PC-9 (cell line): ENCODE measurements around the gene KRTAP4-4.

ENCODE experiments used
- EZH2 ChIP-seq: fragments of 200-600 bp; sonication (generic); IDR thresholded peaks from 2 replicates; pipeline ENCODE4 v1.8.0; 2017; ENCODE audit warnings: antibody characterized with exemption, low read depth
- TF ChIP-seq, protein P1 (sequence below): fragments of 200-600 bp; sonication (generic); conservative IDR thresholded peaks from 2 replicates; pipeline ENCODE4 v1.6.1; 2017; ENCODE audit warnings: mixed run types, antibody characterized with exemption, mild to moderate bottlenecking, moderate library complexity

DNA sequence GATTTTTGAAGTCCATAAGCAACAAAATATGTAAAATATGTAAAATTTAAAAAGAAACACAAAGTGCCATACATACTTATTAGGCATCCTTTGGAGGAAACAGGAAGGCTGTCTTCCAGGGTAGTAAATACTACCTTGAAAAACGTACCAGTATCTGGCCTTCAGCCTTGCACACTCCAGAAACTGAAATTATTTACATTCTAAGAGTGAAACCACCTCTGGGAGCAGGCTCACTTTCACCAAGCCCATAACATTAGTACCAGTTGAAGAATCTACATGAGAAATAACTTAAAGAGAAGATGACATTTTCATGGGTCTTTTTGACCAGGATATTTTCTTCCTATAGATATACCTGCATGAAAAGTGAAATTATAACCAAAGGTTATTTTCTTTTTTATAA lies 35.5 kb upstream of the KRTAP4-4 start:
- TF ChIP-seq, protein P1, sequence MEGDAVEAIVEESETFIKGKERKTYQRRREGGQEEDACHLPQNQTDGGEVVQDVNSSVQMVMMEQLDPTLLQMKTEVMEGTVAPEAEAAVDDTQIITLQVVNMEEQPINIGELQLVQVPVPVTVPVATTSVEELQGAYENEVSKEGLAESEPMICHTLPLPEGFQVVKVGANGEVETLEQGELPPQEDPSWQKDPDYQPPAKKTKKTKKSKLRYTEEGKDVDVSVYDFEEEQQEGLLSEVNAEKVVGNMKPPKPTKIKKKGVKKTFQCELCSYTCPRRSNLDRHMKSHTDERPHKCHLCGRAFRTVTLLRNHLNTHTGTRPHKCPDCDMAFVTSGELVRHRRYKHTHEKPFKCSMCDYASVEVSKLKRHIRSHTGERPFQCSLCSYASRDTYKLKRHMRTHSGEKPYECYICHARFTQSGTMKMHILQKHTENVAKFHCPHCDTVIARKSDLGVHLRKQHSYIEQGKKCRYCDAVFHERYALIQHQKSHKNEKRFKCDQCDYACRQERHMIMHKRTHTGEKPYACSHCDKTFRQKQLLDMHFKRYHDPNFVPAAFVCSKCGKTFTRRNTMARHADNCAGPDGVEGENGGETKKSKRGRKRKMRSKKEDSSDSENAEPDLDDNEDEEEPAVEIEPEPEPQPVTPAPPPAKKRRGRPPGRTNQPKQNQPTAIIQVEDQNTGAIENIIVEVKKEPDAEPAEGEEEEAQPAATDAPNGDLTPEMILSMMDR, result no peak
- no peak for TF ChIP-seq EZH2
